HL-60 (cell line): ENCODE measurements around the gene MYO5C.

Experiments
- POLR2AphosphoS5 ChIP-seq: IDR thresholded peaks from 2 replicates; pipeline ENCODE4 v1.6.1; 2012; ENCODE audit warnings: low read depth
- TF ChIP-seq, protein P1 (sequence below): IDR thresholded peaks from one replicate; pipeline ENCODE4 v1.5.1; 2011; ENCODE audit warnings: low read length, control low read depth, inconsistent platforms; ENCODE audit not compliant: insufficient read depth
- TF ChIP-seq, protein P2 (sequence below): IDR thresholded peaks from 2 replicates; pipeline ENCODE4 v1.6.1; 2012; ENCODE audit warnings: low read depth; ENCODE audit not compliant: insufficient replicate concordance

DNA sequence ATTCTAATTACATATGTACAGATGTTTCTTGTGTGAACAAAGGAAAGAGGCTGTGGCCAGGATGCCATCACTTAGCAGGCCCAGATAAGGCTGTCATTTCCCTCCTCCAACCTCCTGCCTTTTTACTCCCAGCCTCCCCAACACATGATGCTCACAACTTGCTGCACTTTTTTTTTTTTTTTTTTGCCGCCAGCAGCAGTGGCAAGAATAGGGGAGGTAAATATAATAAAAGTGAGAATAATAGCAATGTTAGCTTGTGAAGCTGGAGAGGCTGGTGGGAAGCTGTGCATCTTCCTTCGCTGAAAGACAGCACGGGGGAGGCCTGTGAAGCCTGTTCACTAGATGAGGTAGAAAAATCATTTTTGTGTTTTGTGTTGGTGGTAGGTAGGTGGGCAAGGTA is 42.5 kb upstream of the MYO5C start:
- TF ChIP-seq POLR2AphosphoS5, result no peak
- TF ChIP-seq, protein P1, sequence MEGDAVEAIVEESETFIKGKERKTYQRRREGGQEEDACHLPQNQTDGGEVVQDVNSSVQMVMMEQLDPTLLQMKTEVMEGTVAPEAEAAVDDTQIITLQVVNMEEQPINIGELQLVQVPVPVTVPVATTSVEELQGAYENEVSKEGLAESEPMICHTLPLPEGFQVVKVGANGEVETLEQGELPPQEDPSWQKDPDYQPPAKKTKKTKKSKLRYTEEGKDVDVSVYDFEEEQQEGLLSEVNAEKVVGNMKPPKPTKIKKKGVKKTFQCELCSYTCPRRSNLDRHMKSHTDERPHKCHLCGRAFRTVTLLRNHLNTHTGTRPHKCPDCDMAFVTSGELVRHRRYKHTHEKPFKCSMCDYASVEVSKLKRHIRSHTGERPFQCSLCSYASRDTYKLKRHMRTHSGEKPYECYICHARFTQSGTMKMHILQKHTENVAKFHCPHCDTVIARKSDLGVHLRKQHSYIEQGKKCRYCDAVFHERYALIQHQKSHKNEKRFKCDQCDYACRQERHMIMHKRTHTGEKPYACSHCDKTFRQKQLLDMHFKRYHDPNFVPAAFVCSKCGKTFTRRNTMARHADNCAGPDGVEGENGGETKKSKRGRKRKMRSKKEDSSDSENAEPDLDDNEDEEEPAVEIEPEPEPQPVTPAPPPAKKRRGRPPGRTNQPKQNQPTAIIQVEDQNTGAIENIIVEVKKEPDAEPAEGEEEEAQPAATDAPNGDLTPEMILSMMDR, result no peak
- TF ChIP-seq, protein P2, sequence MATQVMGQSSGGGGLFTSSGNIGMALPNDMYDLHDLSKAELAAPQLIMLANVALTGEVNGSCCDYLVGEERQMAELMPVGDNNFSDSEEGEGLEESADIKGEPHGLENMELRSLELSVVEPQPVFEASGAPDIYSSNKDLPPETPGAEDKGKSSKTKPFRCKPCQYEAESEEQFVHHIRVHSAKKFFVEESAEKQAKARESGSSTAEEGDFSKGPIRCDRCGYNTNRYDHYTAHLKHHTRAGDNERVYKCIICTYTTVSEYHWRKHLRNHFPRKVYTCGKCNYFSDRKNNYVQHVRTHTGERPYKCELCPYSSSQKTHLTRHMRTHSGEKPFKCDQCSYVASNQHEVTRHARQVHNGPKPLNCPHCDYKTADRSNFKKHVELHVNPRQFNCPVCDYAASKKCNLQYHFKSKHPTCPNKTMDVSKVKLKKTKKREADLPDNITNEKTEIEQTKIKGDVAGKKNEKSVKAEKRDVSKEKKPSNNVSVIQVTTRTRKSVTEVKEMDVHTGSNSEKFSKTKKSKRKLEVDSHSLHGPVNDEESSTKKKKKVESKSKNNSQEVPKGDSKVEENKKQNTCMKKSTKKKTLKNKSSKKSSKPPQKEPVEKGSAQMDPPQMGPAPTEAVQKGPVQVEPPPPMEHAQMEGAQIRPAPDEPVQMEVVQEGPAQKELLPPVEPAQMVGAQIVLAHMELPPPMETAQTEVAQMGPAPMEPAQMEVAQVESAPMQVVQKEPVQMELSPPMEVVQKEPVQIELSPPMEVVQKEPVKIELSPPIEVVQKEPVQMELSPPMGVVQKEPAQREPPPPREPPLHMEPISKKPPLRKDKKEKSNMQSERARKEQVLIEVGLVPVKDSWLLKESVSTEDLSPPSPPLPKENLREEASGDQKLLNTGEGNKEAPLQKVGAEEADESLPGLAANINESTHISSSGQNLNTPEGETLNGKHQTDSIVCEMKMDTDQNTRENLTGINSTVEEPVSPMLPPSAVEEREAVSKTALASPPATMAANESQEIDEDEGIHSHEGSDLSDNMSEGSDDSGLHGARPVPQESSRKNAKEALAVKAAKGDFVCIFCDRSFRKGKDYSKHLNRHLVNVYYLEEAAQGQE, result no peak
